Adrenal gland (tissue), 12 donors: Measurements from ENCODE around the gene TRAF3. TPM values are rescaled to one million over a fixed set of nuclear protein-coding genes. Genes with fewer than 3 reads are reported as not detected.

ENCODE experiments used
- DNase-seq, 7 donors: peaks; one replicate each; pipeline ENCODE4 v3.0.0-alpha.2; 2019 to 2020
- H3K27ac ChIP-seq, 5 donors: fragments of 200-600 bp; sonication (generic) in 4 of 5; 1 replicate in 3 of 5; 2 replicates in 2 of 5; pipeline versions ENCODE4 v1.5.1 to v1.8.0; 2016 to 2020; ENCODE audit warnings: mild to moderate bottlenecking in 1 of 5
- H3K27me3 ChIP-seq: fragments of 200-600 bp; 2 replicates; pipeline ENCODE4 v1.8.0; 2021
- H3K36me3 ChIP-seq, 2 donors: fragments of 200-600 bp; replicated peaks in 1 of 2; 1 replicate in 1 of 2; 2 replicates in 1 of 2; pipeline versions ENCODE4 v1.5.1 to v1.8.0; 2018 to 2022
- H3K4me1 ChIP-seq, 2 donors: fragments of 200-600 bp; replicated peaks in 1 of 2; 1 replicate in 1 of 2; 2 replicates in 1 of 2; pipeline versions ENCODE4 v1.5.1 to v1.8.0; 2018 to 2021
- H3K4me3 ChIP-seq, 4 donors: fragments of 200-600 bp; sonication (generic) in 3 of 4; one replicate each; pipeline ENCODE4 v1.5.1; 2016 to 2018
- H3K9me3 ChIP-seq, 3 donors: fragments of 200-600 bp; sonication (generic) in 1 of 3; replicated peaks in 1 of 3; 1 replicate in 2 of 3; 2 replicates in 1 of 3; pipeline versions ENCODE4 v1.5.1 to v1.8.0; 2016 to 2021
- CTCF ChIP-seq, 6 experiments: fragments of 450-650 bp in 4 of 6; fragments of 200-600 bp in 2 of 6; sonication (generic) in 1 of 6; IDR thresholded peaks; 1 replicate in 5 of 6; 2 replicates in 1 of 6; pipeline versions ENCODE4 v1.5.1 to v1.8.0; 2016 to 2021; ENCODE audit warnings: antibody characterized with exemption in 6 of 6, mild to moderate bottlenecking in 2 of 6, moderate library complexity in 1 of 6
- POLR2A ChIP-seq, 2 donors: fragments of 450-650 bp; IDR thresholded peaks; one replicate each; pipeline ENCODE4 v1.6.1; 2017; ENCODE audit warnings: antibody characterized with exemption in 2 of 2, mild to moderate bottlenecking in 2 of 2, moderate library complexity in 1 of 2
- WGBS, 4 donors: extraction: QIAGEN DNeasy Blood & Tissue Kit in 2 of 4; methylation state at CpG; one replicate each; pipeline versions ENCODE4 v1.1.5 to v1.1.7; 2013 to 2017; 5-methylcytosine and 5-hydroxymethylcytosine counted together
- intact Hi-C, 2 donors: fragments of 100-400 bp; cut with DNase I; formaldehyde crosslinking; loops; one replicate each; pipeline versions ENCODE4 v1.14.1 to v1.15.0; 2022 to 2023
- polyA plus RNA-seq, 3 donors: library from polyadenylated mRNA; stranded (reverse); fragments of 200-250 nt in 2 of 3; fragments of 350-450 nt in 1 of 3; fragmentation: Illumina TruSeq in 1 of 3; extraction: RNeasy Lipid Tissue Mini Kit (QIAGEN cat#74804) in 1 of 3; gene quantifications; one replicate each; pipeline ENCODE4 v1.2.3, GENCODE V29; 2013 to 2014
- total RNA-seq, 9 donors: library from RNA; depleted of rRNA in 4 of 9; stranded (reverse); fragments of >200 nt in 4 of 9; fragments of 120-200 nt in 1 of 9; fragmentation: NEBNext Ultra II Directional in 1 of 9; extraction: Animal tissue kit (Norgen Biotek cat#: 25700) in 1 of 9; gene quantifications; one replicate each; pipeline versions ENCODE4 v1.1.0 to v1.2.4, GENCODE V29; 2013 to 2023
- donor health status: healthy with polysubstance abuse.
- donor health status: Bipolar disorder and iron deficiency.
- donor health status: DM: yes; HTN: yes; CAD: no.
- donor health status: DM: no; HTN: no; CAD: no.
- donor health status: DM: no; HTN: no; CAD: no.
- donor health status: DM: yes; HTN: yes; CAD: no.

Gene TRAF3
- total and polyA plus RNA-seq, 12 donors, result 3.7 to 14.5 (median 9.8) TPM

DNA sequence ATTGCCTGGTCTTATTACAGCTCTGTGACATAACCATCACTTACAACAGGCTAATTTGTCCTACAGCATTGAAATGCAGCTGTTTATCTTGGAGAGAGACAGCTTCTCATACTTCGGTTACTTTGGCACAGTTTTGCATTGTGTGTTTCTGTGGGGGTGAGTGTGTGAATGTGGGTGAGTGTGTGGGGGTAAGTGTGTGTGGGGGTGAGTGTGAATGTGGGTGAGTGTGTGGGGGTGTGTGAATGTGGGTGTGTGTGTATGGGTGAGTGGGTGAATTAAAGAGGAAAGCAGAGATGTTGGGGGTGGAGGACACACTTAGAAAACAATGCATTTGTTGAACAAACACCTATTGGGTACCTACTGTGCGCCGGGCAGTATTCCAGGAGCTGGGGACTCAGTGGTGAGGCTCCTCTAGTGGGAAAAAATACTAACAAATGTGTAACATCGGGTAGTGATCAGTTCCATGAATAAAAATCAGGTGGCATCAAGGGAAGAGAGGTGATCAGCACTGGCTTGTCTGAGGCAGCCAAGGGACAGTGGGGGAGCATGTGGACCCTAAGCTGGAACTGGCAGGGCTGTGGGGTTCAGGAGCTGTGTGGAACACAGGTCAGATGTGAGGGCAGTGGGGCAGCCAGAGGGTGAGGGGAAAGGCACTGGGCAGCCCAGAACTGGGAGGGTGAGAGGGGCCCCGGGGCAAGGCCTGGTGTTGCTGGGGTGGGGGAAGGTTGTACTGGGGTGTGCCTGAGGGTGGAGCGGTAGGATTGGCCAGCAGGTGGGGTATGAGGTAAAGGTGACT lies 101.1 kb downstream of the TRAF3 start:
- Histone ChIP-seq H3K4me1 (no peaks in the 10 kb centered on the region), H3K36me3 (peaks cover 0 to 11% of the 10 kb centered on the region in 2 donors), H3K4me3 (no peak overlapping the region), H3K9me3 (no peaks in the 10 kb centered on the region), H3K27me3 (no peaks in the 10 kb centered on the region), H3K27ac (no peak overlapping the region)
- TF ChIP-seq POLR2A (IDR thresholded peaks at IDR 0.05) (no peak), CTCF (IDR thresholded peaks at IDR 0.05) (no peak)
- intact Hi-C loops, result no loop called here
- DNase-seq, result no peak
- WGBS, 4 donors, result 85 to 94% (median 88%) methylated on average over 6 of the region's 6 CpGs

DNA sequence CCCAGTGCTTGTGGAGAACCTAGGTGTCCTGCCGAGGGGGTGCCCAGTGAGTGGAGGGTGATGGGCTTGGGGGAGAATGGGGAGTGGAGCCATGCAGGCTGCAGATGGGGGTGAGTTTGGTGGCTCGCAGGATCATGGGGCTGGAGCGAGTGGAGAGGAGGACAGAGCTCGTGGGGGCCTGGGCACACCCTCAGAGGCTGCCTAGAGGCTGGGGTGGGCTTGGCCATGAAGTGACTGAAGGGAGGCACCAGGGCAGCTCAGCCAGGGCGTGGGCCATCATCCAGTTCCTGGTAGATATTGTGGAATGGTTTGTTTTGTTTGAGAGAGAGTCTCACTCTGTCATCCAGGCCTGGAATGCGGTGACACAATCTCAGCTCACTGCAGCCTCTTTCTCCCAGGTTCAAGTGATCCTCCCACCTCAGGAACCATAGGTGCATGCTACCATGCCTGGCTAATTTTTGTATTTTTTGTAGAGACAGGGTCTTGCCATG lies 101.8 kb downstream of the TRAF3 start:
- Histone ChIP-seq H3K27me3 (no peaks in the 10 kb centered on the region), H3K27ac (no peak overlapping the region), H3K4me1 (no peaks in the 10 kb centered on the region), H3K36me3 (peaks cover 0 to 11% of the 10 kb centered on the region in 2 donors), H3K4me3 (no peak overlapping the region), H3K9me3 (no peaks in the 10 kb centered on the region)
- intact Hi-C loops, result no loop called here
- WGBS, 4 donors, result 91 to 95% (median 95%) methylated on average over 6 of the region's 6 CpGs
- TF ChIP-seq POLR2A (IDR thresholded peaks at IDR 0.05) (no peak), CTCF (IDR thresholded peaks at IDR 0.05) (no peak)
- DNase-seq, result no peak

- no peak for DNase-seq
- Histone ChIP-seq H3K36me3 (peaks cover 0 to 8% of the 10 kb centered on the region in 2 donors), H3K4me3 (no peak overlapping the region), H3K27me3 (no peaks in the 10 kb centered on the region), H3K4me1 (no peaks in the 10 kb centered on the region), H3K9me3 (no peaks in the 10 kb centered on the region), H3K27ac (no peak overlapping the region)
- intact Hi-C loops, result no loop called here
- TF ChIP-seq POLR2A (IDR thresholded peaks at IDR 0.05) (no peak), CTCF (IDR thresholded peaks at IDR 0.05) (no peak)
- 79 to 90% (median 84%) methylated on average over 5 of the region's 5 CpGs for WGBS, 4 donors
These were observed 105.1 kb downstream of the TRAF3 start for GRCh38 chr14:102882226-102882906.

DNA sequence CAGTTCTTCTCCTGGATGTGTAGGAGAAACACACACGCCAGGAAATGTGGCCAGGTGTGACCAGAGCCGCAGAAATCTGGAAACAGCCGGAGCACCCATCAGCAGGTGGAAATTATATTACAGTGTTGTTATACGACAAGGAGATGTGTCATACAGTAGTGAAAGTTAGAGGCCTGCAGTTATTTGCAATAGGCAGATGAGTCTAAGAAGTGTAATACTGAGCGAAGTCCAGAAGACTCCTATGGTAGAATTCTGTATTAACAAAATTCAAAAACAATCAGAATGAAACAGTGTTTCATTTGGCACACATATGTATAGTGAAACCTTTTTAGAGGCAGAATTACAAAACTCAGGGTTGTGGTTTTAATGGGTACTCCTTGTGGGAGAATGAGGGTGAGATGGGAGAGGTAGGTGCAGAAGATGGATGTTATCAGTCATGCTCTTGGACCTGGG lies 105.9 kb downstream of the TRAF3 start:
- no peaks in the 10 kb centered on the region for H3K9me3 ChIP-seq
- no peaks in the 10 kb centered on the region for H3K27me3 ChIP-seq
- intact Hi-C loops, result no loop called here
- peaks cover 0 to 8% of the 10 kb centered on the region in 2 donors for H3K36me3 ChIP-seq
- no peak for TF ChIP-seq CTCF (IDR thresholded peaks at IDR 0.05)
- TF ChIP-seq POLR2A (IDR thresholded peaks at IDR 0.05), result no peak
- no peak overlapping the region for H3K27ac ChIP-seq
- WGBS, 4 donors, result 92 to 93% (median 92%) methylated on average over 5 of the region's 5 CpGs
- no peaks in the 10 kb centered on the region for H3K4me1 ChIP-seq
- no peak for DNase-seq
- H3K4me3 ChIP-seq, result no peak overlapping the region
